K562 (cell line): ENCODE measurements around the gene STON2. TPM values are rescaled to one million over a fixed set of nuclear protein-coding genes. Genes with fewer than 3 reads are reported as not detected.

ENCODE experiments used
- BRD4 ChIP-seq: fragments of 200-600 bp; sonication (generic); IDR thresholded peaks from 2 replicates; pipeline ENCODE4 v1.6.1; 2017; ENCODE audit warnings: inconsistent platforms
- CREBBP ChIP-seq: IDR thresholded peaks from one replicate; pipeline ENCODE4 v1.6.1; 2012; ENCODE audit warnings: low read depth, mild to moderate bottlenecking, control low read depth, inconsistent platforms, low read length
- EGR1 ChIP-seq: fragments of 450-650 bp; conservative IDR thresholded peaks from 2 replicates; pipeline ENCODE4 v1.6.1; 2017; ENCODE audit warnings: mild to moderate bottlenecking
- ELF4 ChIP-seq: fragments of 450-650 bp; formaldehyde crosslinking; IDR thresholded peaks from 2 replicates; pipeline ENCODE4 v1.4.0; 2022; ENCODE audit warnings: missing genetic modification characterization
- ILF3 ChIP-seq: fragments of 450-650 bp; IDR thresholded peaks from 2 replicates; pipeline ENCODE4 v1.6.1; 2018; ENCODE audit warnings: antibody characterized with exemption, mild to moderate bottlenecking, moderate library complexity, borderline replicate concordance
- IRF2 ChIP-seq: sonication (generic); formaldehyde crosslinking; IDR thresholded peaks from 2 replicates; pipeline ENCODE4 v1.8.1; 2022; ENCODE audit warnings: mild to moderate bottlenecking, missing genetic modification reagents
- KLF1 ChIP-seq: fragments of 450-650 bp; IDR thresholded peaks from 2 replicates; pipeline ENCODE4 v1.6.1; 2016; ENCODE audit warnings: missing genetic modification characterization, missing compliant biosample characterization
- KLF6 ChIP-seq: fragments of 250-450 bp; sonication (Bioruptor Pico); IDR thresholded peaks from 2 replicates; pipeline ENCODE4 v1.4.0; 2020; ENCODE audit warnings: mild to moderate bottlenecking, moderate library complexity, borderline replicate concordance
- PHF21A ChIP-seq: fragments of 450-650 bp; IDR thresholded peaks from 2 replicates; pipeline ENCODE4 v1.6.1; 2017; ENCODE audit warnings: low read depth, borderline replicate concordance
- RBM14 ChIP-seq: fragments of 200-400 bp; formaldehyde crosslinking; IDR thresholded peaks from 2 replicates; pipeline ENCODE4 v1.6.1; 2018; ENCODE audit warnings: low read depth, mild to moderate bottlenecking, low read length, moderate library complexity, borderline replicate concordance; ENCODE audit not compliant: insufficient read depth
- RUNX1 ChIP-seq: sonication (generic); IDR thresholded peaks from 2 replicates; pipeline ENCODE4 v1.6.1; 2016; ENCODE audit warnings: antibody characterized with exemption, low read depth
- SMARCC2 ChIP-seq: fragments of 450-650 bp; IDR thresholded peaks from 2 replicates; pipeline ENCODE4 v1.6.1; 2017; ENCODE audit warnings: antibody characterized with exemption, moderate library complexity, mild to moderate bottlenecking, low read depth
- SREBF2 ChIP-seq: sonication (generic); formaldehyde crosslinking; IDR thresholded peaks from 2 replicates; pipeline ENCODE4 v1.4.0; 2020; ENCODE audit warnings: mild to moderate bottlenecking, missing genetic modification reagents
- TBP ChIP-seq: optimal IDR thresholded peaks from 2 replicates; pipeline ENCODE3; 2011; ENCODE audit warnings: low read depth, low read length, improper control_type of control experiment
- XRCC5 ChIP-seq: fragments of 200-400 bp; formaldehyde crosslinking; IDR thresholded peaks from 2 replicates; pipeline ENCODE4 v1.6.1; 2017; ENCODE audit warnings: low read depth, mild to moderate bottlenecking, low read length
- ZBTB8A ChIP-seq: fragments of 450-650 bp; IDR thresholded peaks from 2 replicates; pipeline ENCODE4 v1.6.1; 2018; ENCODE audit warnings: mild to moderate bottlenecking, moderate library complexity; ENCODE audit not compliant: partially characterized antibody
- ZNF174 ChIP-seq: fragments of 250-450 bp; sonication (Bioruptor Pico); IDR thresholded peaks from 2 replicates; pipeline ENCODE4 v1.4.0; 2020; ENCODE audit warnings: mild to moderate bottlenecking
- ZNF347 ChIP-seq: fragments of 450-650 bp; formaldehyde crosslinking; IDR thresholded peaks from 2 replicates; pipeline ENCODE4 v1.4.0; 2020; ENCODE audit warnings: low read depth, mild to moderate bottlenecking, moderate library complexity
- ZNF778 ChIP-seq: fragments of 450-650 bp; formaldehyde crosslinking; IDR thresholded peaks from 2 replicates; pipeline ENCODE4 v1.4.0; 2020; ENCODE audit warnings: mild to moderate bottlenecking, moderate library complexity
- polyA plus RNA-seq, 8 experiments: library from polyadenylated mRNA; depleted of rRNA in 4 of 8; stranded (reverse) in 5 of 8; unstranded in 3 of 8; fragments of >200 nt; fragmentation: Nextera tagmentation in 2 of 8; fragmentation: Illumina TruSeq in 1 of 8; extraction: Ambion mirVana in 2 of 8; extraction: Trizol in 1 of 8; gene quantifications; 2 replicates each; pipeline versions ENCODE4 v1.2.1 to v1.2.3, GENCODE V29; 2011 to 2014; ENCODE audit warnings: inconsistent platforms in 1 of 8, missing spikeins in 1 of 8
- total RNA-seq, 7 experiments: library from RNA; depleted of rRNA in 6 of 7; stranded (reverse); fragments of >200 nt in 6 of 7; fragmentation: Illumina TruSeq in 2 of 7; extraction: Trizol in 2 of 7; gene quantifications; 2 replicates each; pipeline versions ENCODE4 v1.2.1 to v1.2.3, GENCODE V29; 2011 to 2021; ENCODE audit warnings: low replicate concordance in 1 of 7
- TF ChIP-seq, protein P1 (sequence below): sonication (generic); formaldehyde crosslinking; IDR thresholded peaks from 2 replicates; pipeline ENCODE4 v1.8.1; 2023; ENCODE audit warnings: mild to moderate bottlenecking, missing genetic modification reagents
- TF ChIP-seq, protein P2 (sequence below), 2 experiments: fragments of 450-650 bp; IDR thresholded peaks; 2 replicates each; pipeline ENCODE4 v1.6.1; 2018; ENCODE audit warnings: mild to moderate bottlenecking in 2 of 2, low read depth in 1 of 2; ENCODE audit not compliant: partially characterized antibody in 2 of 2
- TF ChIP-seq, protein P3 (sequence below): IDR thresholded peaks from 3 replicates; pipeline ENCODE4 v1.6.1; 2011; ENCODE audit warnings: borderline replicate concordance, mild to moderate bottlenecking; ENCODE audit not compliant: insufficient read length, insufficient read depth

Gene STON2
- total and polyA plus RNA-seq, 9 of the 15 experiments (the other 6 are each of a cell fraction or from before 2014, with no cell fraction given): 7.8 to 99.3 (median 53.5) TPM

DNA sequence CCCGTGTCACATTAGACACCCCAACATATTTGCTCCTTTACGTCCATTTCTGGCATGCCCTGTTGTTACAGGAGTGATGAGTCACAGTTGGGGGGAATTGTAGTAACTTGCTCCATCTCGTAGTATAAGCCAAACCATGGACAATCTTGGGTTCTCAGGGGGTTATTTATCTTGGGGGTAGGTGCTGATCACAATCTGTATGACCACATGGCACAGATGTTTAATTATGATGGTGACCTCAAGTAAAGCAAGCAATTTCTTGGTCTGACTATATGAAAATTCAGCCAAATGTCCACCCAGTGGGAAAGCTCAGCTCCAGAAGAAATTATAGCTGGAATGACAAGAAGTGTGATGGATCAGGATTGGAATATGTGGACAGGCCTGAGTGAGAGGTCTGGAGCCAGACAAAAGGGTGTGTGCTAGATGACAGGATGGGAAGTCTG lies 32.1 kb upstream of the STON2 start (continued):
- TF ChIP-seq, protein P1, sequence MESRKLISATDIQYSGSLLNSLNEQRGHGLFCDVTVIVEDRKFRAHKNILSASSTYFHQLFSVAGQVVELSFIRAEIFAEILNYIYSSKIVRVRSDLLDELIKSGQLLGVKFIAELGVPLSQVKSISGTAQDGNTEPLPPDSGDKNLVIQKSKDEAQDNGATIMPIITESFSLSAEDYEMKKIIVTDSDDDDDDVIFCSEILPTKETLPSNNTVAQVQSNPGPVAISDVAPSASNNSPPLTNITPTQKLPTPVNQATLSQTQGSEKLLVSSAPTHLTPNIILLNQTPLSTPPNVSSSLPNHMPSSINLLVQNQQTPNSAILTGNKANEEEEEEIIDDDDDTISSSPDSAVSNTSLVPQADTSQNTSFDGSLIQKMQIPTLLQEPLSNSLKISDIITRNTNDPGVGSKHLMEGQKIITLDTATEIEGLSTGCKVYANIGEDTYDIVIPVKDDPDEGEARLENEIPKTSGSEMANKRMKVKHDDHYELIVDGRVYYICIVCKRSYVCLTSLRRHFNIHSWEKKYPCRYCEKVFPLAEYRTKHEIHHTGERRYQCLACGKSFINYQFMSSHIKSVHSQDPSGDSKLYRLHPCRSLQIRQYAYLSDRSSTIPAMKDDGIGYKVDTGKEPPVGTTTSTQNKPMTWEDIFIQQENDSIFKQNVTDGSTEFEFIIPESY (CRISPR knock-in tag): no peak
- TF ChIP-seq ELF4 (CRISPR knock-in tag) (0 out of 2 replicates have a peak, but pooled peaks have one; percentile 14), XRCC5 (no peak), RUNX1 (no peak), ZNF174 (no peak), TBP (no peak), EGR1 (no peak), BRD4 (no peak), ZNF347 (CRISPR knock-in tag) (no peak), CREBBP (no peak), ZNF778 (CRISPR knock-in tag) (no peak), SREBF2 (no peak), SMARCC2 (0 out of 2 replicates have a peak, but pooled peaks have one; percentile 37), ZBTB8A (no peak), KLF6 (0 out of 2 replicates have a peak, but pooled peaks have one; percentile 22), KLF1 (tag) (no peak), ILF3 (no peak), RBM14 (no peak), IRF2 (CRISPR knock-in tag) (no peak), PHF21A (no peak)
- TF ChIP-seq, protein P2, sequence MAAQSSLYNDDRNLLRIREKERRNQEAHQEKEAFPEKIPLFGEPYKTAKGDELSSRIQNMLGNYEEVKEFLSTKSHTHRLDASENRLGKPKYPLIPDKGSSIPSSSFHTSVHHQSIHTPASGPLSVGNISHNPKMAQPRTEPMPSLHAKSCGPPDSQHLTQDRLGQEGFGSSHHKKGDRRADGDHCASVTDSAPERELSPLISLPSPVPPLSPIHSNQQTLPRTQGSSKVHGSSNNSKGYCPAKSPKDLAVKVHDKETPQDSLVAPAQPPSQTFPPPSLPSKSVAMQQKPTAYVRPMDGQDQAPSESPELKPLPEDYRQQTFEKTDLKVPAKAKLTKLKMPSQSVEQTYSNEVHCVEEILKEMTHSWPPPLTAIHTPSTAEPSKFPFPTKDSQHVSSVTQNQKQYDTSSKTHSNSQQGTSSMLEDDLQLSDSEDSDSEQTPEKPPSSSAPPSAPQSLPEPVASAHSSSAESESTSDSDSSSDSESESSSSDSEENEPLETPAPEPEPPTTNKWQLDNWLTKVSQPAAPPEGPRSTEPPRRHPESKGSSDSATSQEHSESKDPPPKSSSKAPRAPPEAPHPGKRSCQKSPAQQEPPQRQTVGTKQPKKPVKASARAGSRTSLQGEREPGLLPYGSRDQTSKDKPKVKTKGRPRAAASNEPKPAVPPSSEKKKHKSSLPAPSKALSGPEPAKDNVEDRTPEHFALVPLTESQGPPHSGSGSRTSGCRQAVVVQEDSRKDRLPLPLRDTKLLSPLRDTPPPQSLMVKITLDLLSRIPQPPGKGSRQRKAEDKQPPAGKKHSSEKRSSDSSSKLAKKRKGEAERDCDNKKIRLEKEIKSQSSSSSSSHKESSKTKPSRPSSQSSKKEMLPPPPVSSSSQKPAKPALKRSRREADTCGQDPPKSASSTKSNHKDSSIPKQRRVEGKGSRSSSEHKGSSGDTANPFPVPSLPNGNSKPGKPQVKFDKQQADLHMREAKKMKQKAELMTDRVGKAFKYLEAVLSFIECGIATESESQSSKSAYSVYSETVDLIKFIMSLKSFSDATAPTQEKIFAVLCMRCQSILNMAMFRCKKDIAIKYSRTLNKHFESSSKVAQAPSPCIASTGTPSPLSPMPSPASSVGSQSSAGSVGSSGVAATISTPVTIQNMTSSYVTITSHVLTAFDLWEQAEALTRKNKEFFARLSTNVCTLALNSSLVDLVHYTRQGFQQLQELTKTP (IDR thresholded peaks at IDR 0.05; ENCODE audit: low read depth in 1 of 2, partially characterized antibody in 2 of 2): no peak
- TF ChIP-seq, protein P3, sequence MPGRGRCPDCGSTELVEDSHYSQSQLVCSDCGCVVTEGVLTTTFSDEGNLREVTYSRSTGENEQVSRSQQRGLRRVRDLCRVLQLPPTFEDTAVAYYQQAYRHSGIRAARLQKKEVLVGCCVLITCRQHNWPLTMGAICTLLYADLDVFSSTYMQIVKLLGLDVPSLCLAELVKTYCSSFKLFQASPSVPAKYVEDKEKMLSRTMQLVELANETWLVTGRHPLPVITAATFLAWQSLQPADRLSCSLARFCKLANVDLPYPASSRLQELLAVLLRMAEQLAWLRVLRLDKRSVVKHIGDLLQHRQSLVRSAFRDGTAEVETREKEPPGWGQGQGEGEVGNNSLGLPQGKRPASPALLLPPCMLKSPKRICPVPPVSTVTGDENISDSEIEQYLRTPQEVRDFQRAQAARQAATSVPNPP: no peak
